Breast epithelium (tissue), 4 donors: ENCODE results near the gene CTNS. TPM values are rescaled to one million over a fixed set of nuclear protein-coding genes. Genes with fewer than 3 reads are reported as not detected.
"Not testable (repeated sequence)": the region's sequence is repeated elsewhere in the genome, so short reads cannot be mapped to it uniquely, and the experiment has no call there.

Source experiments
- DNase-seq, 2 donors: peaks; one replicate each; pipeline ENCODE4 v3.0.0-alpha.2; 2019; ENCODE audit warnings: low spot score in 2 of 2
- H3K27ac ChIP-seq, 2 donors: fragments of 200-600 bp; sonication (generic) in 1 of 2; one replicate each; pipeline ENCODE4 v1.5.1; 2016 to 2019; ENCODE audit warnings: mild to moderate bottlenecking in 1 of 2
- H3K27me3 ChIP-seq, 2 donors: fragments of 200-600 bp; sonication (generic) in 1 of 2; one replicate each; pipeline versions ENCODE4 v1.5.1 to v1.6.0; 2017 to 2019; ENCODE audit warnings: control low read depth in 1 of 2, mild to moderate bottlenecking in 1 of 2
- H3K36me3 ChIP-seq: fragments of 200-600 bp; one replicate; pipeline ENCODE4 v1.5.1; 2019
- H3K4me1 ChIP-seq, 2 donors: fragments of 200-600 bp; sonication (generic); one replicate each; pipeline ENCODE4 v1.5.1; 2016 to 2019; ENCODE audit warnings: control low read depth in 1 of 2
- H3K4me3 ChIP-seq, 3 donors: fragments of 200-600 bp; sonication (generic); 1 replicate in 2 of 3; 2 replicates in 1 of 3; pipeline ENCODE4 v1.5.1; 2016 to 2019; ENCODE audit warnings: mild to moderate bottlenecking in 3 of 3, moderate library complexity in 2 of 3
- H3K9me3 ChIP-seq, 2 donors: fragments of 200-600 bp; sonication (generic) in 1 of 2; one replicate each; pipeline ENCODE4 v1.5.1; 2016 to 2019; ENCODE audit warnings: control low read depth in 1 of 2
- CTCF ChIP-seq, 3 donors: fragments of 450-650 bp; IDR thresholded peaks; one replicate each; pipeline ENCODE4 v1.5.1; 2016 to 2017; ENCODE audit warnings: antibody characterized with exemption in 3 of 3, mild to moderate bottlenecking in 3 of 3, moderate library complexity in 3 of 3
- POLR2A ChIP-seq: fragments of 450-650 bp; IDR thresholded peaks from one replicate; pipeline ENCODE4 v1.6.1; 2016; ENCODE audit warnings: antibody characterized with exemption, mild to moderate bottlenecking, moderate library complexity
- POLR2AphosphoS5 ChIP-seq, 3 donors: sonication (generic); formaldehyde crosslinking; IDR thresholded peaks; one replicate each; pipeline ENCODE4 v1.6.1; 2017; ENCODE audit warnings: antibody characterized with exemption in 3 of 3
- intact Hi-C: fragments of 100-400 bp; cut with DNase I; formaldehyde crosslinking; loops from one replicate; pipeline ENCODE4 v1.15.1; 2023; ENCODE audit warnings: low total_unique reads
- total RNA-seq, 3 donors: library from RNA; depleted of rRNA; stranded (reverse); fragments of >200 nt; gene quantifications; one replicate each; pipeline ENCODE4 v1.1.0, GENCODE V29; 2016

Gene CTNS
- total RNA-seq, 3 donors from 2014 or later, result 20.0 to 31.0 (median 20.1) TPM

- peaks cover 8 to 58% of the 10 kb centered on the region in 2 donors for H3K27me3 ChIP-seq
- H3K4me1 ChIP-seq, result peaks cover 0 to 4% of the 10 kb centered on the region in 2 donors
- no peaks in the 10 kb centered on the region for H3K36me3 ChIP-seq
- intact Hi-C loops, result no loop called here
- no peak for TF ChIP-seq POLR2AphosphoS5 (IDR thresholded peaks at IDR 0.05)
- TF ChIP-seq POLR2A, result no peak
- TF ChIP-seq CTCF (IDR thresholded peaks at IDR 0.05), result no peak
- H3K4me3 ChIP-seq, result peak within 1 kb of the TSS; percentile 30 to 68 (median 49)
- DNase-seq, result no peak
- H3K9me3 ChIP-seq, result peaks cover 0 to 10% of the 10 kb centered on the region in 2 donors
- no peak within 1 kb of the TSS for H3K27ac ChIP-seq
Measured at GRCh38 chr17:3695723-3696411, 59.3 kb downstream of the CTNS start, which contains the start of gene P2RX5. P2RX5 (minus strand) TSS chr17:3696155; CDS start chr17:3696005, 150 bp downstream.

GRCh38 chr17:3697103-3697476 lies 60.5 kb downstream of the CTNS start:
- Histone ChIP-seq H3K4me3 (no peak overlapping the region), H3K36me3 (no peaks in the 10 kb centered on the region), H3K9me3 (peaks cover 0 to 10% of the 10 kb centered on the region in 2 donors), H3K27me3 (peaks cover 8 to 48% of the 10 kb centered on the region in 2 donors), H3K4me1 (peaks cover 0 to 4% of the 10 kb centered on the region in 2 donors), H3K27ac (no peak overlapping the region)
- DNase-seq, result no peak
- intact Hi-C loops, result no loop called here
- no peak for TF ChIP-seq POLR2AphosphoS5 (IDR thresholded peaks at IDR 0.05)
- TF ChIP-seq POLR2A, result no peak

GRCh38 chr17:3698139-3698538 lies 61.6 kb downstream of the CTNS start:
- peaks cover 0 to 10% of the 10 kb centered on the region in 2 donors for H3K9me3 ChIP-seq
- H3K27me3 ChIP-seq, result peaks cover 8 to 41% of the 10 kb centered on the region in 2 donors
- H3K27ac ChIP-seq, result no peak overlapping the region
- intact Hi-C loops, result no loop called here
- TF ChIP-seq POLR2A, result no peak
- TF ChIP-seq CTCF (IDR thresholded peaks at IDR 0.05), result no peak
- TF ChIP-seq POLR2AphosphoS5 (IDR thresholded peaks at IDR 0.05), result no peak
- no peak for DNase-seq
- H3K4me1 ChIP-seq, result peaks cover 0 to 4% of the 10 kb centered on the region in 2 donors
- H3K36me3 ChIP-seq, result no peaks in the 10 kb centered on the region
- no peak overlapping the region for H3K4me3 ChIP-seq

- DNase-seq, result no peak
- H3K36me3 ChIP-seq, result no peaks in the 10 kb centered on the region
- H3K9me3 ChIP-seq, result peaks cover 0 to 10% of the 10 kb centered on the region in 2 donors
- intact Hi-C loops, result no loop called here
- H3K4me1 ChIP-seq, result peaks cover 0 to 4% of the 10 kb centered on the region in 2 donors
- TF ChIP-seq POLR2AphosphoS5 (IDR thresholded peaks at IDR 0.05), result no peak
- no peak for TF ChIP-seq CTCF (IDR thresholded peaks at IDR 0.05)
- TF ChIP-seq POLR2A, result no peak
- no peak overlapping the region for H3K27ac ChIP-seq
- no peak overlapping the region for H3K4me3 ChIP-seq
- H3K27me3 ChIP-seq, result peaks cover 5 to 26% of the 10 kb centered on the region in 2 donors
Measured at GRCh38 chr17:3699951-3700350, 63.4 kb downstream of the CTNS start.

- DNase-seq, H3K36me3 ChIP-seq, H3K27ac ChIP-seq, H3K4me3 ChIP-seq, intact Hi-C loops, H3K9me3 ChIP-seq, H3K4me1 ChIP-seq, H3K27me3 ChIP-seq: not testable (repeated sequence)
Measured at GRCh38 chr17:3702041-3702539, 65.5 kb downstream of the CTNS start.

- H3K4me1 ChIP-seq, result no peaks in the 10 kb centered on the region
- no peak overlapping the region for H3K27ac ChIP-seq
- H3K4me3 ChIP-seq, result no peak overlapping the region
- intact Hi-C loops, result no loop called here
- no peaks in the 10 kb centered on the region for H3K9me3 ChIP-seq
- no peaks in the 10 kb centered on the region for H3K27me3 ChIP-seq
- no peak for DNase-seq
- H3K36me3 ChIP-seq, result no peaks in the 10 kb centered on the region
- TF ChIP-seq POLR2AphosphoS5 (IDR thresholded peaks at IDR 0.05) (no peak), POLR2A (no peak), CTCF (IDR thresholded peaks at IDR 0.05) (no peak)
Measured at GRCh38 chr17:3704931-3705717, 68.6 kb downstream of the CTNS start.

- intact Hi-C loops, H3K4me3 ChIP-seq, DNase-seq, H3K9me3 ChIP-seq, H3K36me3 ChIP-seq, H3K4me1 ChIP-seq, H3K27ac ChIP-seq, H3K27me3 ChIP-seq: not testable (repeated sequence)
Measured at GRCh38 chr17:3705718-3705984, 69.1 kb downstream of the CTNS start.
